T-helper 1 cell treated with Interleukin-12 subunit alpha and Interleukin-12 subunit beta and Interleukin-4 antibody, amounts not matched to agents 30 ng/mL and 1 ng/mL, for 36 hours (primary cell): ENCODE data around the gene TMEM163. TPM values are rescaled to one million over a fixed set of nuclear protein-coding genes. Genes with fewer than 3 reads are reported as not detected.
"Not testable (repeated sequence)": the region's sequence is repeated elsewhere in the genome, so short reads cannot be mapped to it uniquely, and the experiment has no call there.

Experiments
- intact Hi-C: fragments of 100-400 bp; cut with micrococcal nuclease; formaldehyde crosslinking; loops from one replicate; pipeline ENCODE4 v1.15.1; 2024
- total RNA-seq: library from RNA; stranded (reverse); gene quantifications from 2 replicates; pipeline ENCODE4 v1.2.3, GENCODE V29; 2022

TMEM163 gene
- total RNA-seq, 1 donor from 2014 or later, result 0.29 TPM

DNA sequence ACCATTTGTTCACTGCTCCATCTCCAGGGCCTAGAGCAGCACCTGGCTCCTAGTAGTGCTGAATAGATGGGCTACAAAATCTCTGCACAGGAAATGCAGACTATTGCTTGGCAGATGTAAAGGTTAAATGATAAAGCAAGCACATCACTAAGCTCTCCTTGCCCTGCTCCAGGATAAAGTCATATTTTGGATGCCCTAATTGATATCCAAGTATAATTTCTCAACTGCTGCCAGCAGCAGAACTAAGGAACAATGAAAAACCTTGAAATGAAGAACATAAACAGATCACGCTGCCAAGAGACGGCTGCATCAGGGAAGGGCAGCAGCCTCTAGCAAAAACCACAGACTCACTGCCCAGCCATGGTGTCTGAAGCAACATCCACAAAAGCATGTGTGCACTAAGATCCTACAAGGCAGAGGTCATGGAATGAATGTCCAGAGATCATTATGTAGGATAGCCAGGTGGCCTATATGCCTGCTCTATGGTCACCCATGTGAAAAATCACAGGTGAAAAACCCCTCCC lies 134.7 kb downstream of the TMEM163 start:
- intact Hi-C loops, result no loop called here

DNA sequence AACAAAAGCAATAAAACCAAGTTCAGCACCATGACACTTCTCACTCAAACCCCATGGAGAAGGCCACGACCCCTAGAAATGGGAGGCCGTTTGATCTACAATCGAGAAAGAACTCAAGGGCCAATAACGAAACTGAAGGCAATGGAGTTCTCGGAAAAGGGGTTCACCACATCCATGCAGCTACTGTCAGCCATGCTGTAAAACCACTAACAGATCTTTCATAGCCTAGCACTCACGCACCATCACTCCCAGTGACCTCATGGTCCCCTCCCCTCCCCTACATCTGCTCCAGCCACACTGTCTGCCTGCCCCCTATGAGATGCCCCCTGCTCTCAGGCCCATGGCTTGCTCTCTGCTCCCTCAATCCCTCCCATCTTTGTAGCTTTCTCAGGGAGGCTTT lies 135.3 kb downstream of the TMEM163 start:
- intact Hi-C loops, result no loop called here

DNA sequence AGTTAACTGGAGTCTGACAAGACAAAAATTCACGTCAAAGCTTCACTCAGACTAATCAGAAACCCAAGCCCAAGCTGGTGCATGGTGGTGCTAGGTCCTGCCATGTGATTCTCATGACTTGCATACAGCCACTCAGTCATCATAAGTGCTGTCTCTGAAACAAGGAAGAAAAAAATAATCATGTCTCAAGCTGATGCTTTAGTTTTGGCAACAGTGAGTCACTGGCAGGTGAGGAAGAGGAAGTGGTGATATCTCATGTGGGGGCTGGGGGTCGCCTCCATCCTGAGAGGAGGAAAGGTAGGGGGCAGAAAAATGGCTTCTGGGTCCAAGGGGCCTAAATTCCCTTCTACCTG lies 136.3 kb downstream of the TMEM163 start:
- intact Hi-C loops, result no loop called here

DNA sequence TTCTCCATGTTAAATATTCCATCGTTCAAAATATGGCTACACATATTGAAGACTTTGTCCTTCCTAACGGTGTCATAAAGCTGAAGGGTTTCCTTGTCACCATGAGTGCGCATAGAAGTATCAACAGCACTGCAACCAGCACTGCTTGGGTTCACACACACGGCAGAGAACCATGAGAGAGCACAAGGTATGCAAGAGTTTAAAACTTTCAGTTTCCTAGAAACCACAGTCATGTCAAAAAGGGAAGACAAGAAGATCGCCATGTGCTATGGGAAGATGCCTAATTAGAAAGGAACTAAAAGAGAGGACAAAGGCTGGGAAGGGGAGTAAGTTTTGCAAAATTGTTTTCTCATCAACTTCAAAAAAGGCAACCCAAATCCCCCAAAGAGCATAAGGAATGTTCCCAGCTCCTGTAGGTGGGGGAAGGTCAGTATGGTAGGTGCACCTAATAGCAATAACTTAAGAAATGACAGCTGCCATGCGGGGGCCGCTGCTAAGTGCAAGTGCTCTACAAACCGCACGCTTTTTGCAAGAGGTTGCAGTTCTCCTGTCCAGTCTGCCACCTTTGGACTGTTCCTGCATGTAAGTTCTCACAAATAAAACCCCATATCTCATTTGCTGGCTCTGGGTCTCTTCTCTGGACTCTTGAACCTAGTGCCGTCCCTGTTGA lies 136.8 kb downstream of the TMEM163 start:
- intact Hi-C loops, result no loop called here

DNA sequence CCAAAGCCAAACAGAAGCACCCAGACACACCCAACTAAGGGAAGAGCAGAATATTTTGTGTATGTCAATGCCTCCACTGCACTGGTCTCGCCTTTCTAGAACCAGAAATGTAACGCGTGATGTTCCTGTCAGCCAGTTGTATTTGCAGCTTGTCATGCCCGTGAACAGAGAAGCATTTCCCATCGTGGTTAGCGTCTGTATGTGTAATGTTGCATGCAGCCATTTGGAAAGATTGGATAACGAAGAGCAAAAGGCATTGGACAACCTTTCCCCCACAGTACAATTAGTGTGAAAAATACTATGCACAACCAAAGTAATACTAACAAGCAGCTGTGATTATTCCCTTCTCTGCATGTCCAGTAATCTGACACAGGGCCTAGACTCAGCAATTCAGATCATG lies 140.5 kb downstream of the TMEM163 start:
- intact Hi-C loops, result no loop called here

DNA sequence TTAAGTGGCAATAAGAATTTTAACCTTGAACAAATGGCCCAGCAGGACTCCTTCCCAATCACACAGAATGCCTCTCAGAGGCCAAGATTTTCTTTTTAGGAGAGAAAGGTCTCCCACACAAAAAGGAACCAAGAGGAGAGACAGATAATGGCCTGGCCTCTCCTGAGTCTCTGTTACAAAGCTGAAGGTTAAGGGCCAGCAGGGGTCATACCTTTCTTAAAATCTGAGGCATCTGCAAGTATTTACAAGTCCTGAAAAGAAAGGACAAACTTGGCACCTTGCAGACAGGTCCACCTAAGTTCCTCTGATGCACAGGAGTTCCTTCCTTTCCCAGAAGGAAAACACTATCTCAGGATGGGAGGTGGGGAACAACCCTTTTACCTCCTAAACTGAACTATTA lies 142.3 kb downstream of the TMEM163 start:
- intact Hi-C loops, result loop anchor here (1.0 kb wide), 2 partner anchors 116 to 322 kb away; no protein-coding TSS in a partner anchor

DNA sequence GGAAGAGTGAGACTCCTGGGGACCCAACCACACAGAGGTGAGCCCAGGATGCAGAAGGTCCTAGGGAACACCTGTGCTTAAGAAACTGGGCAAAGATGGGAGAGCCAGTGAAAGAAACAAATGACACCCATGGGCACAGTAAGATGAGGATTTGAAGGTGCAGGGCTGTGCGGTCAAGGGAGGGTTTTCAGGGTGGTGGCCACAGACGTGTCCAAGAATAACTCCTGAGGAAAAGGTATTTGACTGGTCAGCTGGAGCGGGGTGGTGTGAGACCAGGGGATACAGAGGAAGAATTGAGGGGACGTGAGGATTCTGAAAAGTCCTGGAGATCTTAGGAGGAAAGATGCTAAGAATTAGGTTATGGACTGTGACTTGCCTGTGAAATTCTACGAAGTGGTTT lies 142.9 kb downstream of the TMEM163 start:
- intact Hi-C loops, result loop anchor here (1.0 kb wide), 2 partner anchors 116 to 322 kb away; no protein-coding TSS in a partner anchor

DNA sequence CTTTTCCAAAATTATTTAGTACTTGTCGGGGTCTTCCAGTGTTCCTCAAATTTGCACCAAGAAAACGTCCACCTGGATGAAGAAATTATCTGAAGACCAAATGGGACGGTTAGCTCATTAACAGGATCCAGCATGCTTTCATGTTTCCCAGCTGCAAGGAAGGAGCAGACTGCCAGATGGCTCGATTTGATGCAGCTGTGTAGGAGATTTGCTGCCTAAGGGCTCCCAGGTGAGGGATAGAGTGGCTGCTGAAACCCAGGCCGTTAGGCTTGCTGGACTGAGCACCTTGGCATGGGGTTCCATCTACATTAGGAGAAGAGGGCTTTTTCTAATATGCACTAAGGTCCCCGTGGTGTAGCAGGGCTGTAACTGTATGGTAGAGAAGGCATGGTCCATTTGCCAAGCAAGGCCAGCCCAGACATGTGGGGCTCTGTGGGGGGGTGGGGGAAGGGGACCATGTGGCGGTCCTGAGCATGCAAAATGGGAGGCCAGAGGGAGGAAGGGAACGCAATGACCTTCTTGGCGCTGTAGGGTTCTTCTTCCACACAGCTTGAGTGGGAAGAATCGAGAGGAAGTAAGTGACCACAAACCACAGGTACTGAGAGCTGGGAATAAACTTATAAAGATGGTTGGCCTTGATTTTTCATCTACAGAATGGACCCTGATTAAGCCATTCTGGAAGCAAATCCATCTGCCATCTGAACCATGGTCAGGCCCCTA lies 144.0 kb downstream of the TMEM163 start:
- intact Hi-C loops, result no loop called here

DNA sequence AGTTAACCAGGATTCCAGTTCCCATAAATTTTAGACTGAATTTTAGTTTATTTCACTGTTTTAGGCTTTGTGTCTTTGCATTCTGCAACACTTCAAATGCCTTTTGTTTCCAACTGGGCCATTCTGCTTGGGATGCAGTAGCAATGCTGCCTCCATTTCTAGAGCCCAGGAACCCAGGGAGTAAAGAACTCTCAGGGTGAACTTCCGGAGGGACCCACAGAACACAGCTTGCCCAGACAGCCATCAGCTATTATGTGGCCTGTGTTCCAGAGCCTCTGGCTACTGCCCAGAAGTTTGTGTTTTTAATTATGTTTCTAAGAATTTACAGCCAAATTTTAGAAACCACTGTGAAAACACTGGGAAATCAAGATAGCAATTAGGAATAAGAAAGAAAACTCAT lies 145.1 kb downstream of the TMEM163 start:
- intact Hi-C loops, result no loop called here

DNA sequence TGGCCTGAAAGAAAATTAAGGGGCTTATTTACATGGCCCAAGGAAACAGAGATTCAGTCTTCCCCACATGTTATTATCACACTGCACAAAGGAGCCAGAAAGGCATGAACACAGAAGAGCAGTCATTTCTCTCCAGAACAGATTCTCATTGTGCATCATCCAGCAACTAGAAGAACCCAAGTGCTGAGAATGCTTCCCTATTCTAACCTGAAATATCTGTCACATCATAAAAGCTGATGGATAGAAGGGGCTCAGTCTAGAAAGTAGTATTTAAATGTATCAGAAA lies 145.8 kb downstream of the TMEM163 start:
- intact Hi-C loops, result no loop called here

DNA sequence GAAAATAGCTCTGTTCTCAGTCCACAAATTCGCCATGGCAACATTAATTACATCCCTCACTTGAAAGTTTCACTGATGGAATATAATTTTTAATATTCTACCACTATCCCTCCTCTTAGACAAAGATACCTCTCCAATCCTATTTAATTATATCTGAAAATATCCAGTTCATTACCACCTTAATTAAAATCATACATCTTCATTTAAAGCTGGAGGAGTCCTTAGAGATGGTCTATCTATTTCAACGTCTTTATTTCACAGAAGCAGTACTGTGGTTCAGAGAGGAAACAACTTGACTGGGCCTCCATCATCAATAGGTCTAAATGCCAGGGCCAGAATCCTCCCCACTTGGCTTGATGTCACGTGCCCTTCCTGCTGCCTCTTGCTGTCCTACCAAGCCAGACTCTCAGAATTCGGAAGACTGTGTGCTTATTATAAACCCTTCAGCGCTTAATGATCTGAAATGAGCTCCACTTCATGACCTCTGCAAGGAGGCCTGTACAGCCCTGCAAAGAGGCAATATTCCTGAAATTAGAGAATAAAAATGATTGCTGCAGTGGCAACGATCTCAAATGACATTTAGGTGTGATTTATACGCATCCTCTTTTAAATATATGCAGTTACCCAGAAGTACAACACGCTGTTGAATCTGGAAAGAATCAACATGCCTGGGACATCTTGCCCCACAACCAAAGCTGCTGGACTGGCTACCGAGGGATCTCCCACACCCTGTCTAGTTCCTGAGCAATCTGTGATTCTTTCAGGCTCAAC lies 146.3 kb downstream of the TMEM163 start:
- intact Hi-C loops, result no loop called here

DNA sequence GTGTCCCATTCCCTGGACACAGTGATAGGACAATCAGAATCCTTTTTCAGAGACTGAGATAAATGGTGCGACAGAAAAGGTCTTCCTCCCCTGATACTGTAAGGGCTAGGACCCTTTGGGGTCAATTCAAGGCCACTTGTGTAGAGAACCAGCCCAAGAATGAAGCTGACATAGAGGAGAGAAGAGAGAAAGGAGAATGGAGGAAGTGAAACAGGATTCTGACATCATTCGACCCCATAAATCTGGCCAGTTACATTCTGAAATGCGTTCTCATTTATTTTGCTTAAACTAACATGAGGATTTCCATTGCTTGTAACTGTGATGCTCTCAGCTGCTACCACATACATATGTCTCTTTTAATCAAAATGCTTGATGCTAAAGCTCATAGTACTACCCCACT lies 148.1 kb downstream of the TMEM163 start:
- intact Hi-C loops, result no loop called here

DNA sequence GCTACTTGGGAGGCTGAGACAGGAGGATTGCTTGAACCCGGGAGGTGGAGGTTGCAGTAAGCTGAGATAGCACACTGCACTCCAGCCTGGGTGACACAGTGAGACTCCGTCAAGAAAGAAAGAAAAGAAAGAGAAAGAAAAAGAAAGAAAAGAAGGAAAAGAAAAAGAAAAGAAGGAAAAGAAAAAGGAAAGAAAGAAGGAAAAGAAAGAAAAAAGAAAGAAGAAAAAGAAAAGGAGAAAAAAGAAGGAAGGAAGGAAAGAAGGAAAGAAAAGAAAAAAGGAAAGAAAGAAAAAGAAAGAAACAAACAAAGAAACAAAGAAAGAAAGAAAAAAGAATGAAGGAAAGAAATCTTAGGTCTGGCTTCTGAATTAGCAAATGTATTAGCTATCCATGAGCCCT lies 150.4 kb downstream of the TMEM163 start:
- intact Hi-C loops, result no loop called here

DNA sequence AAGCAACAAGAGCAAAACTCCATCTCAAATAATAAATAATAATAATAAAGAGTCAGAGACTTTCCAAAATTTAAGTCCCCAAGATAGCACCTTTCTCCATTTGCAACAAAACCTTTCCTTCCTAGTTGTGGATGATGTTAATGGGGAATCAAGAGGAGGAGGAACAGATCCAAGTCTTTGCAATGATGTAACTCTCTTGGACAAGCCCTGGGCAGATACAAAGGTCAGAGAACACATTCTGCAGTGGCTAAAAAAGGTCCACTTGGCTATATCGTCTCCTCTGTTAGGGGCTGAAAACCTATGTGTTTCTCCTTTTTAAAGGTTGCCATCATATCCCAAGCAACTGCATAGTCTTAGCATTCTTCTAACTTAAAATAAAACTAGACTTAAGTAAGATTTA lies 151.1 kb downstream of the TMEM163 start:
- intact Hi-C loops, result no loop called here

DNA sequence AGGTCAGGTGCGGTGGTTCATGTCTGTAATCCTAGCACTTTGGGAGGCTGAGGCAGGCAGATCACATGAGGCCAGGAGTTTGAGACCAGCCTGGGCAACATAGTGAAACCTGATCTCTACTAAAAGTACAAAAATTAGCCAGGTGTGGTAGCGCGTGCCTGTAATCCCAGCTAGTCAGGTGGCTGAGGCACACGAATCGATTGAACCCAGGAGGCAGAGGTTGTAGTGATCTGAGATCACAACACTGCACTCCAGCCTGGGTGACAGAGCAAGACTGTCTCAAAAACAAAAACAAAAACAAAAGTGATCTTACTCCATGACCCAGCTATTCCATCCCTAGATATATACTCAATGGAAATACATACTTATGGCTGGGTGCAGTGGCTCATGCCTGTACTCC lies 153.8 kb downstream of the TMEM163 start:
- intact Hi-C loops, result not testable (repeated sequence)

DNA sequence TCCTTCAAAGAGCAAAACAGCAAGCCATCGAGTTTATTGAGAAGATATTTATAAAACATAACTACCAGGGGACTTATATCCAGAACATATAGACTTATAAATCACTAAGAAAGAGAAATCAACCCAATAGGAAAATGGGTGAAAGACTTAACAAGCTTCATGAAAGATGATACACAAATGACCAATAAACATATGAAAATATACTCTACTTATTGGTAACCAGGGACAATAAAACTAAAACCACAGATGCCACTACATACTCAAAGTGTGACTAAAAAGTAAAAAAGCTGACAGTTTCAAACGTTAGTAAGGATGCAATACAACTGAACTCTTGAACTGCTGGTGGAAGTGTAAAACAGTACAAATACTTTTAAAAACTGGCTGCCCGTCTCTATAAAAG lies 154.3 kb downstream of the TMEM163 start:
- intact Hi-C loops, result no loop called here

DNA sequence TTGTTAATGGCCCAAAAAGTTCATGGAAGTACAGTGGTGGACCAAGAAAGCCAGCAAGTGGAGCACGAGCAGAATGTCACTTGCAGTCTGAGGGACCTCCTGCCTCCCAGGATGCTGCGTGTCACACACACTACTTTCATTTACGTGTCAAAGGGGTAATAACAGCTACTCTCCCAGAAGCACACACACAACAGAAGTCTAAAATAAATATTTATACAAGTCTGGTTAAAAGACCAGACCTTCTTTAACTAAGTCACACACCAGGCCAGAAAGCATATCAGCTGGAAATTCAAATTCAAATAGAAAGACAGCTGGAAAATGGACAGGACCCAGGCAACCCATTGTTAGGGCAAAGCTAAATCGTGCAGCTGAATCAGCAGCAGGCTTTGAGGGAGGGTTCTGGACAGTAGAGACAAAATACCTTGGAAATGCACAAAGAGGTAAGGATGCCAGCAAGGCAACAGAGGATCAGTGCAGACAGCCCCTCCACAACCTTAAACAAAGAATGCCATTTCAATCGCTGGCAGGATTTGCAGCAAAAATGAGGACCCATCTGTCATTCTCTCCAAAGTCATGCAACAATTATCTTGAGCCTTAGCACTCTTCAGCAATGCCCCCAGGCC lies 160.5 kb downstream of the TMEM163 start:
- intact Hi-C loops, result no loop called here

DNA sequence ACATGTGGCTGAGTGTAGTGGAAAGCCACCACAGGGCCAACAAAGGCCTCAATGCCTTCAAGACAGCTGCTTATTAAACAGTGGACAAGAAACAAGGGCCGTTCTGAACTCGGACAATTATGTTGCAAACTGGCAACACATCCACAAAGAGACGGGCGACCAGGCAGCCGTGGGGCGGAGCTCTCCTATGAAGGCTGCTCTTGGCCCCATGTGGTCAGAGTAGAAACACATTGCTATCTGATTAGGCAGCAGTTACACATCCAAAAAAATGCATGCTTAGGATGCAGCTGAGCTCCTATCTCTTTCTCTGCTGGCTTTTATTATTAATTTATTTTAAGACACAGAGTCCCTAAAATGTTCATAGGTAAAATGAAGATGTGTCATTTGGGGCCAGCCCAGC lies 163.4 kb downstream of the TMEM163 start:
- intact Hi-C loops, result no loop called here

DNA sequence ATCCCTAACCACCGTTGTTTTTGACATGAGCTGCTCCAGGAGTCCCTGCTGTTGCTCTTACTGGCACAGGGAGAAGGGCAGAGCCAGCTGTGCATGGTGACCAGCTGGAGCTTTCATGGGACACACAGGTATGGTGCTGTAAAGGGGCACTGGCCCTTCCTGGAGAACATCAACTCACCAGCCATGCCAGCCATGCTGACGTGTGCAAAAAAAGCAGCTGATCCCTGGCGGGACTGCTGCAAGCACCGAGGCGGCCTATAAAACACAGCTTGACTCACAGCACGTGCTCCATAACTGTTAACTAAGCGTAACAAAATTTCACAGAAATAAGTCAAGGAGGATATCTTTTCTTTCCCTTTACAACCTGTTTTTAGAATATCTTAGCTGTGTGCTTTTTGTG lies 165.1 kb downstream of the TMEM163 start:
- intact Hi-C loops, result no loop called here

DNA sequence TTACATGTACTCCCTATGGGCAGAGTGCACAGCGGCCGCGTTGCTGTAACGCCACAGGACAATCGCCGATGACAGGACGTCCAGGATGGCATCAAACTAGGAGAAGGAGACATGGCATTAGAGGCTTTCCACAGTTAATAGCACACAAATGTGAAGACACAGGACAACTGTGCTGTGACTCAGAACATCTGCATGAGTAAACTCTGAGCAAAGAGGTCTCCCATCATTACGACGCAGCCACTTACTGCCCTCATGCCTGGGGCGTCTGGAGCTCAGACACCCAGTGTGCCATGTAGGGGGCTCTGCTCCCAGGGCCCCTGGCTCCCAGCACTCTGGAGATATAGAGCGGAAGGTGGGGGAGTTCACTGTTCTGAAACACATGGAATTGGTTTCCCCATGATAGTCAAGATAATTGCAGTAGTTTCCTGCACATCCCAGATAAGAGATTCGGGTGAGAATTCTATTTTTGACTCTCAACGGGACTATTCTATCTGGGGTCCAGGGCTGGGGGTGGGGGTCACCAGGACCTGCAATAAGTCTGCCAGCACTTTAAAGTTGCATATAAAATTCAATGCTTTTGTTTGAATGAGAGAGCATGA lies 168.1 kb downstream of the TMEM163 start:
- intact Hi-C loops, result no loop called here

DNA sequence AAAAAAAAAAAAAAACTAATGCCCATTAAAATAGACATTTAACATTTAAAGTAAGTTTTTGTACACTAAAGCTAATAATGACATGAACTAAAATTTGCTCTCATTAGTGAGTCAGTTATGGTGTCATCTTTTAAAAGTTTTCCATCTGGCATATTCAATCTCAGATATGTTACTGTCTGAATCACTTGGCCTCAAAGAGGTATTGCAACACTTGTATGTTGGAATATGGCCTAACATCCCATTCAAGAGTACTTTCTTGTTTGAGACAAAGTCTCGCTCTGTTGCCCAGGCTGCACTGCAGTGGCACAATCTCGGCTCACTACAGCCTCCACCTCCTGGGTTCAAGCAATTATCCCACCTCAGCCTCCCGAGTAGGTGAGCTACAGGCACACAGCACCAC lies 169.7 kb downstream of the TMEM163 start:
- intact Hi-C loops, result no loop called here

DNA sequence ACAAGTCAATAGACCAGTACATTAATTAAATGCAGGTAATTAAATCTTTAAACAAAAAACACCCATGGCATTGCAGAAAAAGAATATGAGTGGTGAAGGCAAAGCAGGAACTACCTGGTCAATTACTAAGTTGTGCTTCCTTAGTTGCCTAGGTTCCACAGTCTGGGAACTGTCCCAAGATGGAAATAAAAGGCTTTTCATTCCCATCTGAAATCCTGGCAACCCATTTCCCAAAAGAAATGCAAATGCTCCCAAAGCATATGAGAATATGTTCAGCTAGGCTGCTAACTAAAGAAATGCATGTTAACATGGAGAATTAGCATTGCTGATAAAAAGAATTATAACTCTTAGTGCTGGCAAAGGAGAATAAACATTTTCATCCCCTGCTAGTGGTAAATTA lies 177.8 kb downstream of the TMEM163 start:
- intact Hi-C loops, result no loop called here
